HCT116 (cell line): Measurements from ENCODE around the gene MYBPC2. TPM values are rescaled to one million over a fixed set of nuclear protein-coding genes. Genes with fewer than 3 reads are reported as not detected.

ENCODE experiments used
- ATAC-seq: fragments of 200-7000 bp; cut with Tn5 transposase; 2 replicates; pipeline ENCODE4 v1.9.1; 2020; ENCODE audit warnings: mild to moderate bottlenecking, moderate library complexity
- BruUV-seq: library from RNA; stranded (reverse); fragments of 400-500 nt; replicated peaks from 2 replicates; lab custom pipeline; 2021; lab: Mats Ljungman, UMichigan
- CTCF ChIA-PET: fragments of 300-600 bp; sonication (Branson Sonifier 250); formaldehyde crosslinking; loops from one replicate; lab custom pipeline; 2021; ENCODE audit warnings: antibody characterized with exemption; lab: Charles Lee
- POLR2A ChIA-PET: fragments of 300-600, 350-600 bp; sonication (Branson Sonifier 250); formaldehyde crosslinking; loops from one replicate; lab custom pipeline; 2021; ENCODE audit warnings: antibody characterized with exemption; lab: Charles Lee
- RAD21 ChIA-PET, 2 experiments: fragments of 300-600 bp; sonication (Branson Sonifier 250); formaldehyde crosslinking; loops; one replicate each; lab custom pipeline; 2023; ENCODE audit warnings: low total read pairs in 2 of 2; ENCODE audit not compliant: uncharacterized antibody in 2 of 2, unreplicated experiment in 2 of 2, low non-redundant PET in 1 of 2; lab: Charles Lee
- DNase-seq: peaks from one replicate; pipeline ENCODE4 v3.0.0-alpha.2; 2010; ENCODE audit warnings: low read depth, low spot score
- H2AFZ ChIP-seq: fragments of 200-600 bp; shearing (Covaris generic), sonication (generic); 2 replicates; pipeline ENCODE4 v1.6.1; 2017; ENCODE audit warnings: low read depth, mixed run types, mixed read lengths, antibody characterized with exemption, low read length; ENCODE audit not compliant: poor library complexity, severe bottlenecking
- H3K27ac ChIP-seq: 2 replicates; pipeline ENCODE4 v1.5.1; 2012; ENCODE audit warnings: low read depth, low read length
- H3K27me3 ChIP-seq: fragments of 200-600 bp; sonication (generic); 2 replicates; pipeline ENCODE4 v1.6.1; 2016; ENCODE audit warnings: mixed run types, low read length, mixed read lengths; ENCODE audit not compliant: insufficient read depth
- H3K36me3 ChIP-seq, 2 experiments: fragments of 200-500 bp in 1 of 2; fragments of 200-600 bp in 1 of 2; sonication (Bioruptor generic) in 1 of 2; sonication (generic) in 1 of 2; 2 replicates each; pipeline versions ENCODE4 v1.5.1 to v1.6.1; 2014 to 2016; ENCODE audit warnings: low read length in 2 of 2, inconsistent platforms in 1 of 2, mixed read lengths in 1 of 2, mixed run types in 1 of 2; ENCODE audit not compliant: insufficient read depth in 2 of 2, control insufficient read depth in 1 of 2
- H3K4me1 ChIP-seq, 2 experiments: fragments of 200-600 bp in 1 of 2; sonication (generic) in 1 of 2; 2 replicates each; pipeline versions ENCODE4 v1.5.1 to v1.6.1; 2012 to 2017; ENCODE audit warnings: low read length in 2 of 2, inconsistent platforms in 1 of 2, mild to moderate bottlenecking in 1 of 2, mixed read lengths in 1 of 2, mixed run types in 1 of 2, moderate library complexity in 1 of 2; ENCODE audit not compliant: insufficient read depth in 2 of 2, control insufficient read depth in 1 of 2
- H3K4me2 ChIP-seq: fragments of 200-600 bp; sonication (generic); 2 replicates; pipeline ENCODE4 v1.6.1; 2017; ENCODE audit warnings: mixed run types, low read length, mixed read lengths
- H3K4me3 ChIP-seq, 2 experiments: fragments of 200-600 bp in 1 of 2; sonication (generic) in 1 of 2; replicated peaks in 1 of 2; 2 replicates each; pipeline ENCODE4 v1.5.1; 2011 to 2016; ENCODE audit warnings: low read length in 2 of 2, control low read depth in 1 of 2, low read depth in 1 of 2, mild to moderate bottlenecking in 1 of 2, mixed read lengths in 1 of 2, mixed run types in 1 of 2
- H3K79me2 ChIP-seq: fragments of 200-600 bp; sonication (generic); 2 replicates; pipeline ENCODE4 v1.6.1; 2017; ENCODE audit warnings: mild to moderate bottlenecking, mixed run types, low read length, moderate library complexity, mixed read lengths; ENCODE audit not compliant: insufficient read depth
- H3K9ac ChIP-seq: fragments of 200-600 bp; sonication (generic); 2 replicates; pipeline ENCODE4 v1.6.1; 2016; ENCODE audit warnings: low read length, mixed read lengths
- H3K9me2 ChIP-seq: fragments of 200-600 bp; sonication (generic), shearing (Covaris generic); 2 replicates; pipeline ENCODE4 v1.6.1; 2017; ENCODE audit warnings: mixed run types, mild to moderate bottlenecking, moderate library complexity; ENCODE audit not compliant: insufficient read depth
- H3K9me3 ChIP-seq, 2 experiments: fragments of 200-500 bp in 1 of 2; fragments of 200-600 bp in 1 of 2; sonication (Bioruptor generic) in 1 of 2; sonication (generic) in 1 of 2; 2 replicates each; pipeline ENCODE4 v1.6.1; 2014 to 2017; ENCODE audit warnings: low read length in 2 of 2, mixed read lengths in 2 of 2, inconsistent platforms in 1 of 2, low read depth in 1 of 2, mild to moderate bottlenecking in 1 of 2, mixed run types in 1 of 2, moderate library complexity in 1 of 2; ENCODE audit not compliant: control insufficient read depth in 1 of 2, insufficient read depth in 1 of 2
- H4K20me1 ChIP-seq: fragments of 200-600 bp; sonication (generic), shearing (Covaris generic); 2 replicates; pipeline ENCODE4 v1.6.1; 2017; ENCODE audit warnings: mixed run types, mild to moderate bottlenecking, moderate library complexity; ENCODE audit not compliant: insufficient read depth
- CBX3 ChIP-seq: IDR thresholded peaks from 2 replicates; pipeline ENCODE4 v1.6.1; 2012; ENCODE audit warnings: low read depth
- CEBPB ChIP-seq: IDR thresholded peaks from 2 replicates; pipeline ENCODE4 v1.6.1; 2012; ENCODE audit warnings: low read depth
- ELF1 ChIP-seq: IDR thresholded peaks from 2 replicates; pipeline ENCODE4 v1.6.1; 2012; ENCODE audit warnings: low read depth, borderline replicate concordance
- EZH2 ChIP-seq: fragments of 200-600 bp; sonication (generic); IDR thresholded peaks from 2 replicates; pipeline ENCODE4 v1.6.1; 2017; ENCODE audit warnings: antibody characterized with exemption, mixed run types
- FOSL1 ChIP-seq: IDR thresholded peaks from 2 replicates; pipeline ENCODE4 v1.6.1; 2012; ENCODE audit warnings: low read depth
- JUND ChIP-seq: IDR thresholded peaks from 2 replicates; pipeline ENCODE4 v1.6.1; 2012
- POLR2A ChIP-seq: IDR thresholded peaks from 2 replicates; pipeline ENCODE4 v1.7.0; 2011; ENCODE audit warnings: borderline replicate concordance; ENCODE audit not compliant: insufficient read depth, insufficient read length; ENCODE audit errors: extremely low read depth
- RAD21 ChIP-seq: IDR thresholded peaks from 2 replicates; pipeline ENCODE4 v1.6.1; 2012; ENCODE audit warnings: low read depth, mild to moderate bottlenecking
- SIN3A ChIP-seq: IDR thresholded peaks from 2 replicates; pipeline ENCODE4 v1.6.1; 2012; ENCODE audit warnings: low read depth
- SP1 ChIP-seq: IDR thresholded peaks from 2 replicates; pipeline ENCODE4 v1.6.1; 2012; ENCODE audit warnings: low read depth
- TCF7L2 ChIP-seq: IDR thresholded peaks from 2 replicates; pipeline ENCODE4 v1.7.0; 2011; ENCODE audit warnings: borderline replicate concordance, inconsistent platforms; ENCODE audit not compliant: insufficient read depth, insufficient read length; ENCODE audit errors: extremely low read depth
- ZBTB33 ChIP-seq: IDR thresholded peaks from 2 replicates; pipeline ENCODE4 v1.6.1; 2011; ENCODE audit warnings: mild to moderate bottlenecking, low read length, moderate library complexity; ENCODE audit not compliant: insufficient replicate concordance; ENCODE audit errors: extremely low read depth
- ZFX ChIP-seq: fragments of 450-650 bp; IDR thresholded peaks from 2 replicates; pipeline ENCODE4 v1.6.1; 2017
- intact Hi-C: fragments of 100-400 bp; cut with micrococcal nuclease; formaldehyde crosslinking; loops from 2 replicates; pipeline ENCODE4 v1.10.0; 2022
- total RNA-seq: library from RNA; stranded (reverse); gene quantifications from one replicate; pipeline ENCODE4 v1.2.1, GENCODE V29; 2021; ENCODE audit not compliant: unreplicated experiment
- TF ChIP-seq, protein P1 (sequence below): IDR thresholded peaks from 2 replicates; pipeline ENCODE4 v1.6.1; 2012; ENCODE audit warnings: low read depth

The MYBPC2 gene
- total RNA-seq, 1 experiment from 2014 or later = not detected

DNA sequence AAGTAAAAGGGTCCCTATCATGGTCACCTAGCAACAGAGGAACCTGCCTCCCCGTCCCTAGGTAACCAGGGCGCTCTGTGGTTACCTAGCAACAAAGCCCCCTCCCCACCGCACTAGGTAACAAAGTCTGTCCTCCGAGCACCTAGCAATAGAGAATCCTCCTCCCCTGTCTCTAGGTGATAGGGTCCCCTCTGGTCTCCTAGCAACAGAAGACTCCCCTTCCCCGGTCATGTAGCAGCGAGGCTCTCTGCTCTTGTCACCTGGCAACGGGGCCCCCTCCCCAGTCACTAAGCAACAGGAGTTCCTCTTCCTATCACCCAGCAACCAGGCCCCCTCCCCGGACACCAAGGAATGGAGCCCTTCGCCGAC is 78.0 kb downstream of the MYBPC2 start:
- ATAC-seq (no peak; the same call in 1 of the 2 replicates), DNase-seq (no peak)
- ChIA-PET POLR2A (no interaction called here), RAD21 (no interaction called here), CTCF (interaction anchor here (0.9 to 1.7 kb wide), 5 partner anchors 27 to 154 kb away, joined by 3 to 11 read pairs (median 6); no protein-coding TSS in a partner anchor)
- H3K9me2 ChIP-seq = no peaks in the 10 kb centered on the region
- peak overlapping the region; percentile 77 for H3K27ac ChIP-seq
- intact Hi-C loops = loop anchor here (1.0 kb wide), 1 partner anchor 34 kb away; the partner anchor contains the start of genes EMC10 and GARIN5A
- peak overlapping the region; percentile 91 for H3K4me2 ChIP-seq
- peaks cover 3 to 15% of the 10 kb centered on the region in 2 experiments; a peak in 3 of 4 replicates for H3K4me1 ChIP-seq
- no peaks in the 10 kb centered on the region for H3K9me3 ChIP-seq
- H3K4me3 ChIP-seq = peak overlapping the region; percentile 82 to 90
- no peaks in the 10 kb centered on the region for H3K27me3 ChIP-seq
- H4K20me1 ChIP-seq = no peaks in the 10 kb centered on the region
- H3K79me2 ChIP-seq = peaks cover 8% of the 10 kb centered on the region; the same call in 1 of the 2 replicates
- H3K36me3 ChIP-seq = no peaks in the 10 kb centered on the region; a peak in 1 of 4 replicates
- peak overlapping the region; percentile 90 for H3K9ac ChIP-seq
- BruUV-seq = TSS peak; percentile 78
- no peak for TF ChIP-seq FOSL1
- H2AFZ ChIP-seq = no peak overlapping the region

DNA sequence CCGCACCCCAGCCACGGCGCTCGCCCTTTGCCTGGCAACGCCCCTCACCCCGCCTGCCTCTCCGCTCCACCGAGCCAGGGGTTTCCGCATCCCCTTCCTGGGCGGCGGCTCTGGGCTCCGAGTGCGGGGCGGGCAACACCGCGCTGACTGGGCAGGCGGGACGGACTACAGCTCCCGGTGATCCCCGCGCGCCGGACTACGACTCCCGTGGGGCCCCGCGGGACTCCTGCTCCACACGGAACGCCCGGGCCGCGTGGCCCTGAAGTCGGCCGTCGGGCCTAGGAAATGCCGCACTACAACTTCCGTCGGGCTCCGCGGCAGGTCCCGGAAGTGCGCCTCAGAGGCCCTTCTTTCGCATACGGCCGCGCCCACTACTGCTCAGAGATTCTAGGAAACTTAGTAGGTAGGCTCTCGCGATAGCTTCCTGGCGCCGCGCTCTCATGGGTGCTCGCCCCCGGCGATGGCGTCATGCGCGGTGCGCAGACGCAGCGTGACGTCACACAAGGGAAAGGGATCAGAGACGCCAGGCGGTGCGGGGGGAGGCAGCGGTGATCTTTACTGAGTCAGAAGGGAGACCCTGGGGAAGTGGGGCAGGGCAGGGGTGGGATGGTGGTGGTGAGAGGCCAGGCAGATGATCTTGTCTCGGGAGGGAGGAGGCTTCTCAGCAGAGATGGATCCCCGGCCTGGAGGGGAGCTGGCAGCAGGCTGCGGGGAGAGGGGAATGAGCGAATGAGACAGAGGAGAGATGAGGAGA is 78.6 kb downstream of the MYBPC2 start, which contains the start of gene JOSD2:
Gene JOSD2 (minus strand): TSS at position 123 of the 754 bp plus-strand sequence. CDS start 760 bp downstream, outside the sequence.
- peak within 1 kb of the TSS; percentile 90 for H3K9ac ChIP-seq
- no peak within 1 kb of the TSS for H2AFZ ChIP-seq
- no peaks in the 10 kb centered on the region for H3K27me3 ChIP-seq
- peak within 1 kb of the TSS; percentile 77 for H3K27ac ChIP-seq
- ChIA-PET RAD21 (no interaction called here), CTCF (interaction anchor here (0.9 to 1.7 kb wide), 5 partner anchors 26 to 154 kb away, joined by 3 to 11 read pairs (median 6); no protein-coding TSS in a partner anchor), POLR2A (no interaction called here)
- intact Hi-C loops = loop anchor here (1.0 kb wide), 1 partner anchor 35 kb away; the partner anchor contains the start of genes EMC10 and GARIN5A
- H4K20me1 ChIP-seq = no peaks in the 10 kb centered on the region
- peak; percentile 93 for ATAC-seq
- peak within 1 kb of the TSS; percentile 82 to 90 for H3K4me3 ChIP-seq
- H3K9me2 ChIP-seq = no peaks in the 10 kb centered on the region
- peak; percentile 99 for DNase-seq
- H3K79me2 ChIP-seq = peaks cover 8% of the 10 kb centered on the region; the same call in 1 of the 2 replicates
- BruUV-seq = no TSS peak
- H3K4me1 ChIP-seq = peaks cover 3 to 15% of the 10 kb centered on the region in 2 experiments; a peak in 3 of 4 replicates
- H3K36me3 ChIP-seq = no peaks in the 10 kb centered on the region
- peak within 1 kb of the TSS; percentile 91 for H3K4me2 ChIP-seq
- no peaks in the 10 kb centered on the region for H3K9me3 ChIP-seq
- TF ChIP-seq ZFX (peak; percentile 55; the same call in 1 of the 2 replicates), FOSL1 (no peak), SP1 (peak; percentile 89), EZH2 (no peak), JUND (peak; percentile 72), ELF1 (peak; percentile 99), SIN3A (peak; percentile 87), CBX3 (peak; percentile 94), ZBTB33 (peak; percentile 97), POLR2A (peak; percentile 31), TCF7L2 (peak; percentile 70), CEBPB (no peak), RAD21 (no peak)
- TF ChIP-seq, protein P1, sequence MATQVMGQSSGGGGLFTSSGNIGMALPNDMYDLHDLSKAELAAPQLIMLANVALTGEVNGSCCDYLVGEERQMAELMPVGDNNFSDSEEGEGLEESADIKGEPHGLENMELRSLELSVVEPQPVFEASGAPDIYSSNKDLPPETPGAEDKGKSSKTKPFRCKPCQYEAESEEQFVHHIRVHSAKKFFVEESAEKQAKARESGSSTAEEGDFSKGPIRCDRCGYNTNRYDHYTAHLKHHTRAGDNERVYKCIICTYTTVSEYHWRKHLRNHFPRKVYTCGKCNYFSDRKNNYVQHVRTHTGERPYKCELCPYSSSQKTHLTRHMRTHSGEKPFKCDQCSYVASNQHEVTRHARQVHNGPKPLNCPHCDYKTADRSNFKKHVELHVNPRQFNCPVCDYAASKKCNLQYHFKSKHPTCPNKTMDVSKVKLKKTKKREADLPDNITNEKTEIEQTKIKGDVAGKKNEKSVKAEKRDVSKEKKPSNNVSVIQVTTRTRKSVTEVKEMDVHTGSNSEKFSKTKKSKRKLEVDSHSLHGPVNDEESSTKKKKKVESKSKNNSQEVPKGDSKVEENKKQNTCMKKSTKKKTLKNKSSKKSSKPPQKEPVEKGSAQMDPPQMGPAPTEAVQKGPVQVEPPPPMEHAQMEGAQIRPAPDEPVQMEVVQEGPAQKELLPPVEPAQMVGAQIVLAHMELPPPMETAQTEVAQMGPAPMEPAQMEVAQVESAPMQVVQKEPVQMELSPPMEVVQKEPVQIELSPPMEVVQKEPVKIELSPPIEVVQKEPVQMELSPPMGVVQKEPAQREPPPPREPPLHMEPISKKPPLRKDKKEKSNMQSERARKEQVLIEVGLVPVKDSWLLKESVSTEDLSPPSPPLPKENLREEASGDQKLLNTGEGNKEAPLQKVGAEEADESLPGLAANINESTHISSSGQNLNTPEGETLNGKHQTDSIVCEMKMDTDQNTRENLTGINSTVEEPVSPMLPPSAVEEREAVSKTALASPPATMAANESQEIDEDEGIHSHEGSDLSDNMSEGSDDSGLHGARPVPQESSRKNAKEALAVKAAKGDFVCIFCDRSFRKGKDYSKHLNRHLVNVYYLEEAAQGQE = no peak
